NCI-H2171 (cell line): ENCODE data around the gene PTBP1.

Experiments
- DNase-seq: peaks from one replicate; lab custom pipeline; 2025; lab: John Stamatoyannopoulos, UW

The PTBP1 gene

DNA sequence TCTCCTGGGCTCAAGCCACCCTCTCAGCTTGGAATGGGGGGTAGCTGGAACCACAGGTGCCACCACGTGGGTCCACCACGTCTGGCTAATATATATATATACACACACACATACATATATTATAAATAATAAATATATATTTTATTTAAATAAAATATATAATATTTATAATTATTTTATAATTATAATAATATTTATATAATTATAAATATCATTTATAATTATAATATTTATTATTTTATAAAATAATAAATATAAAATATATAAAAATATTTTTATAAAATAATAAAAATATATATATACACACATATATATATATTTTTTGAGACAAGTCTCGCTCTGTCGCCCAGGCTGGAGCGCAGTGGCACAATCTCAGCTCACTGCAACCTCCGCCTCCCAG, 57.3 kb downstream of the PTBP1 start:
- DNase-seq: no peak

DNA sequence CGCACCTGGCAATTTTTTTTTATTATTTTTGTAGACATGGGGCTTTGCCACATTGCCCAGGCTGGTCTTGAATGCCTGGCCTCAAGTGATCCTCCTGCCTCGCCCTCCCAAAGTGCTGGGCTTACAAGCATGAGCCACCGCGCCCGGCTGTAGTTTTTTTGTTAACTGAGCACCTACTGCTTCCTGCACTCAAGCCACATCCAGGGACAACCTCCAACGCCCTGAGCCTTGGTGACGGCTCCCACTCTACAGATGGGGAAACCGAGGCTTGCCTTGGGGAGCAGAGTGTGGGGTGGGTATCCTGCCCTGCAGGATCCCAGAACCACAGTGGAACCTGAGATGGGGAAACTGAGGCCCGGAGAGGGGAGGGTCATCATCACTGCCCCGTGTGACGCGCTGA, 57.9 kb downstream of the PTBP1 start:
- DNase-seq: no peak

DNA sequence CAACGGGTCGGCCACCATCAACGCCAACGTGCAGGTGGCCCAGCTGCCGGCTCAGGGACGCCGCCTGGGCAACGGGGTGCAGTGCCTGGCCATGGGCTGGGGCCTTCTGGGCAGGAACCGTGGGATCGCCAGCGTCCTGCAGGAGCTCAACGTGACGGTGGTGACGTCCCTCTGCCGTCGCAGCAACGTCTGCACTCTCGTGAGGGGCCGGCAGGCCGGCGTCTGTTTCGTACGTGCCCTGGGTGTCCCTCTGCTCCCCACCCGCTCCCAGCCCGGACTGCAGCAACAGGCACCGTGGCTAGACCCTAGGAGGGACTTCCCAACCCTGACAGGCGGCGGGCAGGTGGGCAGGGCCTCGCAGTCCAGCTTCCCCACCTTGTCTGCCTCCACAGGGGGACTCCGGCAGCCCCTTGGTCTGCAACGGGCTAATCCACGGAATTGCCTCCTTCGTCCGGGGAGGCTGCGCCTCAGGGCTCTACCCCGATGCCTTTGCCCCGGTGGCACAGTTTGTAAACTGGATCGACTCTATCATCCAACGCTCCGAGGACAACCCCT, 58.4 kb downstream of the PTBP1 start:
- no peak for DNase-seq

DNA sequence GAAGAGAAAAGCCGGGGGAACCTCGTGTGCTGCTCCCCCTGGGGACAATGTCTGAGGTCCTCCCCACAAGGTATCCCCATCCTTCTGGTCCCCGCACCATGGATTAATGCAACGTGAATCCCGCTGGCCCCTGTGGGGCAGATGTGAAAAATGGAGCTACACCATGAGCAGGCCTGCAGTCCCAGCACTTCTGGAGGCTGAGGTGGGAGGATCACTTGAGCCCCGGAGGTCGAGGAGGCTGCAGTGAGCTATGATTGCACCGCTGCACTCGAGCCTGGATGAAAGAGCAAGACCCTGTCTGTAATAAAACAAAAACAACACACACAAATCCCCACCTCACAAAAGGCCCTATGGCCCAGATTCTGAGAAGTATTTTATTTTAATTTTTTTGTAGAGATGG, 61.0 kb downstream of the PTBP1 start:
- DNase-seq: no peak

DNA sequence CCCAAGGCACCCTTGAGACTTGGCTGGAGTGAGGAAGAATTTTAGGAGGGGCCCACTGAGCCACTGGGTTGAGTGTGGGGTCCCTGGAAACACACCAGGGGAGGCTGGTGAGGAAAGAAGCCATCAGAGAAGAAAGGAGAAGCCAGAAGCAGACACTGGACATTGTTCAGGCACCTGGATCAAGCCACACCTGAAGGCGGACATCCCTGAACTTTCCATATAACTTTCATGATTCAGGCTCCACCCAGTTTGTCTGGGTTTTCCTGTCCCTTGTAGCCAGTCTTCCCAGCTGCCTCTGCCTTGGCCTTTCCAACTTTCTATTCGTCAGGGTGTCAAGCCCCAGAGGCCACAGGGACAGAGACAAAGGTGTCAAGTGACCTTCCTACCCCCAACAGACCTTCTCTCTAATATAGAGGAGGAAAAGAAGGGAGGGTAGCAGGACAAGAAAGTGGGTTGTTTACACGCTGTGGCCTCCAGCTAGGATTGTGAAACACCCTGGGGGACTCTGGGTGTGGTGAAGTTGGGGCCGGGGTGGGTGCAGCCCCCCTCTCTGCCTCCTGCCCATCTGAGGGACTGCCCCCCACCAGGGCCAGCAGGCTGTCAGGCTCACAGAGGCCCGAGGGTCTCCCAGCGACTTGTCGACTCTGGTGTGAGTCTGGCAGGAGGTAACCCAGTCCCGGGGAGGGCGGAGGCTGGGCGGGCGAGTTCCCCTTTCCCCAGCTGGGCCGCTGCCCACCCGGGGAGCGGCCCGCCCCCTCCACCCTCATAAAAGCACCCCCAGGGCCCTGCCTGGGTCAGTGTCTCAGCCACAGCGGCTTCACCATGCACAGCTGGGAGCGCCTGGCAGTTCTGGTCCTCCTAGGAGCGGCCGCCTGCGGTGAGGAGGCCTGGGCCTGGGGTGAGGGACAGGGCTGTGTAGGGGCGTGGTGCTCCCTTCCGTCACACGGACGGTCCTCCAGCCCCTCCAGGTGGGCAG, 61.9 kb downstream of the PTBP1 start, which contains the start of gene CFD:
Gene CFD, plus strand, starts transcription at position 797 of the 976 bp plus-strand sequence. Its CDS starts 26 bp downstream, at position 823.
- DNase-seq: no peak

DNA sequence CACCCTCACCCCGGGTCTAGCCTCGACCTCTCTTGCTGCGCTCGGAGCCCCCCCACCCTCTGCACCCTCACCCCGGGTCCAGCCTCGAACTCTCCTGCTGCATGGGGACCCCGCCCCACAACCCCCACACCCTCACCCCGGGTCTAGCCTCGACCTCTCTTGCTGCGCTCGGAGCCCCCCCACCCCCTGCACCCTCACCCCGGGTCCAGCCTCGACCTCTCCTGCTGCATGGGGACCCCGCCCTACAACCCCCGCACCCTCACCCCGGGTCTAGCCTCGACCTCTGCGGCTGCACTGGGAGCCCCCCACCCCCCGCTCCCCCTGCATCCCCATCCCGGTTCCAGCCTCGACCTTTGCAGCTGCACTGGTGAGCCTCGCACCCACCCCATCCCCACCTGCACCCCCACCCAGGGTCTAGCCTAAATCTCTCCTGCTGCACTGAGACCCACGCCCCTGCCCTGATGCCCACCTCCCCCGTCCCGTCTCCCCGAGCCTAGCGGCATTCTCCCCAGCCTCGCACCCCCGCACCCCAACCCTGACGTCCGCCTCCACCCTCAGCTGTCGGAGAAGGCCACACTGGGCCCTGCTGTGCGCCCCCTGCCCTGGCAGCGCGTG, 64.0 kb downstream of the PTBP1 start:
- DNase-seq: no peak
